ENCODE results near the gene SERPINA6.

- no peak for TF ChIP-seq POLR2AphosphoS5 (IDR thresholded peaks at IDR 0.05; ENCODE audit: low read depth, low read length)
- TF ChIP-seq REST (IDR thresholded peaks at IDR 0.05; ENCODE audit: insufficient read depth in 1 of 2, low read depth in 2 of 2, low read length in 2 of 2): no peak
- no peak for TF ChIP-seq TAF1 (IDR thresholded peaks at IDR 0.05; ENCODE audit: borderline replicate concordance, insufficient read depth, low read length)
Measured at GRCh38 chr14:94330432-94330831, 7.3 kb upstream of the SERPINA6 start.

All from PFSK-1 (cell line).